OCI-LY3 (cell line): ENCODE results near the gene PPP1CB.

Experiments
- H2AFZ ChIP-seq: fragments of 200-600, 300-600 bp; shearing (Covaris generic); 2 replicates; pipeline ENCODE4 v1.6.0; 2014; ENCODE audit warnings: antibody characterized with exemption, low read depth, low read length
- H3K27ac ChIP-seq: fragments of 200-600, 300-600 bp; sonication (generic); 2 replicates; pipeline ENCODE4 v1.5.1; 2014; ENCODE audit warnings: mild to moderate bottlenecking, low read length, moderate library complexity, mixed read lengths
- H3K27me3 ChIP-seq: fragments of 200-600, 300-600 bp; sonication (generic); 2 replicates; pipeline ENCODE4 v1.6.1; 2014; ENCODE audit warnings: low read depth, low read length, mixed read lengths
- H3K36me3 ChIP-seq: fragments of 200-600, 300-600 bp; sonication (generic); replicated peaks from 2 replicates; pipeline ENCODE3; 2014; ENCODE audit warnings: low read depth, low read length, mixed read lengths
- H3K4me1 ChIP-seq: fragments of 300-600, 200-600 bp; sonication (generic); 2 replicates; pipeline ENCODE4 v1.6.1; 2014; ENCODE audit warnings: low read length, mixed read lengths
- H3K4me2 ChIP-seq: fragments of 200-600, 300-600 bp; sonication (generic); 2 replicates; pipeline ENCODE4 v1.6.1; 2014; ENCODE audit warnings: low read length, mixed read lengths
- H3K4me3 ChIP-seq: fragments of 300-600, 200-600 bp; sonication (generic); 2 replicates; pipeline ENCODE4 v1.5.1; 2014; ENCODE audit warnings: antibody characterized with exemption, mild to moderate bottlenecking, low read length, moderate library complexity
- H3K79me2 ChIP-seq: fragments of 300-600, 200-600 bp; shearing (Covaris generic); 2 replicates; pipeline ENCODE4 v1.6.1; 2014; ENCODE audit warnings: mild to moderate bottlenecking, low read length, mixed read lengths
- H3K9ac ChIP-seq: fragments of 300-600, 200-600 bp; shearing (Covaris generic); 2 replicates; pipeline ENCODE4 v1.6.0; 2014; ENCODE audit warnings: mild to moderate bottlenecking, low read length, moderate library complexity
- H3K9me3 ChIP-seq: fragments of 200-600, 300-600 bp; shearing (Covaris generic); 2 replicates; pipeline ENCODE4 v1.6.1; 2014; ENCODE audit warnings: low read length, mixed read lengths; ENCODE audit not compliant: insufficient read depth
- H4K20me1 ChIP-seq: fragments of 200-600, 300-600 bp; sonication (generic); 2 replicates; pipeline ENCODE4 v1.6.1; 2016; ENCODE audit warnings: low read length, mixed read lengths; ENCODE audit not compliant: insufficient read depth
- CTCF ChIP-seq: fragments of 200-600, 300-600 bp; sonication (generic); IDR thresholded peaks from 2 replicates; pipeline ENCODE4 v1.5.1; 2014; ENCODE audit warnings: antibody characterized with exemption, low read length, low read depth
- EZH2phosphoT487 ChIP-seq: fragments of 200-600 bp; shearing (Covaris generic); IDR thresholded peaks from 2 replicates; pipeline ENCODE4 v1.6.1; 2018; ENCODE audit warnings: antibody characterized with exemption, mixed run types, low read depth

Gene PPP1CB

DNA sequence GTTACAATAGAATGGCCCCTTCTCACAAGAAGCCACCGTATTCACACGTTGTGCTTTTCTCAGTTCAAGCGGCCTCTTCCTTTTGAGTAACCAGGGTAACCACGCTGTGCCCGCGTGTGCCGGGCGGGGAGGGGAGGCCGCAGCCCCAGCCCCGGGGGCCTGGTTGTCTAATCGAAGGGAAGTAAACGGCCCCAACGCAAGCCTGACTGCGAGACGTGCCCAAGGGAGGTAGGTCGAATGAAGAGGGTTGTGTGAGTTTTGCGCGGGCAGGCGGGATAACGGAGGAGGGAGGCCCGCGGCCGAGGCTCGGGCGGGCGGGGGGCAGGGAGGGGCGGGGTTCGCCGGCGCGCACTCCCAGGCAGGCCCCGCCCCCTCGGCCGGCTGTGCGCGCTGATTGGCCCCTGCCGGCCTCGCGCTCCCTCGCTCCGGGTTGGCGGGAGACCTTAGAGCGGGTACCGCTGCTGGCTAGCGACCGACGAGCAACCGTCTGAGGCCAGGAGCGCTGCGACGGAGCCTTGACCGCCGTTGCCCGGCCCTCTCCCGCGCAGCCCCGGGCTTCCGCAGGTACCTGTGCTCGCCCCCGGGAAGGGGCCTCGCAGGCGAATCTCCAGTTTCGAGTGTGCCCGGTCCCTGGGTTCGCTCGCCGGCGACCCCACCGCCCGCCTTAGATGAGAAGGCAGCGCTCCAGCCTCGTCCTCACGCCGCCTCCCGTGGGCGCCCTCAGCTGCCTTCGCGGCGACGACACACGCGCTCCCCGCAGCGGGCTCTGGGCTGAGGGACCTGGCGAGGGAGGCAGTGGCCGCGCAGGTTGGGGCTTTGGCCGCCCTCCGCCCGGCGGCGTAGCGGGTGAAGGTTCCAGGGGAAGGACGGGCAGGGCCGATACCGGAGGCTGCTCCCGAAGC is 59.0 kb downstream of the PPP1CB start, which contains the start of gene SPDYA:
Gene SPDYA, plus strand, starts transcription at position 451 of the 902 bp plus-strand sequence. CDS start 5,181 bp downstream, outside the sequence.
- peaks cover 24% of the 10 kb centered on the region for H3K36me3 ChIP-seq
- no peak within 1 kb of the TSS for H3K27ac ChIP-seq
- H4K20me1 ChIP-seq: no peaks in the 10 kb centered on the region
- H3K4me3 ChIP-seq: no peak within 1 kb of the TSS
- no peak within 1 kb of the TSS for H3K9ac ChIP-seq
- no peak within 1 kb of the TSS for H3K4me2 ChIP-seq
- H3K4me1 ChIP-seq: no peaks in the 10 kb centered on the region
- no peak within 1 kb of the TSS for H2AFZ ChIP-seq
- TF ChIP-seq EZH2phosphoT487 (no peak), CTCF (no peak)
- H3K27me3 ChIP-seq: no peaks in the 10 kb centered on the region
- H3K79me2 ChIP-seq: no peaks in the 10 kb centered on the region
- H3K9me3 ChIP-seq: no peaks in the 10 kb centered on the region

DNA sequence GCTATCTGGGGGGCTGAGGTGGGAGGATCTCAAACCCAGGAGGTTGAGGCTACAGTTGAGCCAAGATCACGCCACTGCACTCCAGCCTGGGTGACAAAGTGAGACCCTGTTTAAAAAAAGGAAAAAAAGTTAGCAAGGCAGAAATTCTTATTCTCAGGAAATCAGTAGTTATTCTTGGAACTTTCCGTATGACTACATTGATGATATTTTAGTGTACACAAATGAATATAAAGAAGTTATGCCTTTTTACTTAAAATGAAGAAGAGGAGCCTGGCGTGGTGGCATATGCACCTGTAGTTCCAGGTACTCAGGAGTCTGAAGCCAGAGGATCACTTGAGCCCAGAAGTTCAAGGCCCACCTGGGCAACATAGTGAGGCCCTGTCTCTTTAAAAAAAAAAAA is 66.4 kb downstream of the PPP1CB start:
- H3K79me2 ChIP-seq: no peaks in the 10 kb centered on the region
- no peak overlapping the region for H3K4me2 ChIP-seq
- no peaks in the 10 kb centered on the region for H3K27me3 ChIP-seq
- no peaks in the 10 kb centered on the region for H3K9me3 ChIP-seq
- no peak overlapping the region for H2AFZ ChIP-seq
- no peak overlapping the region for H3K27ac ChIP-seq
- H3K9ac ChIP-seq: no peak overlapping the region
- H3K4me1 ChIP-seq: no peaks in the 10 kb centered on the region
- no peaks in the 10 kb centered on the region for H3K36me3 ChIP-seq
- no peak overlapping the region for H3K4me3 ChIP-seq
- no peaks in the 10 kb centered on the region for H4K20me1 ChIP-seq
- TF ChIP-seq CTCF (no peak), EZH2phosphoT487 (no peak)

DNA sequence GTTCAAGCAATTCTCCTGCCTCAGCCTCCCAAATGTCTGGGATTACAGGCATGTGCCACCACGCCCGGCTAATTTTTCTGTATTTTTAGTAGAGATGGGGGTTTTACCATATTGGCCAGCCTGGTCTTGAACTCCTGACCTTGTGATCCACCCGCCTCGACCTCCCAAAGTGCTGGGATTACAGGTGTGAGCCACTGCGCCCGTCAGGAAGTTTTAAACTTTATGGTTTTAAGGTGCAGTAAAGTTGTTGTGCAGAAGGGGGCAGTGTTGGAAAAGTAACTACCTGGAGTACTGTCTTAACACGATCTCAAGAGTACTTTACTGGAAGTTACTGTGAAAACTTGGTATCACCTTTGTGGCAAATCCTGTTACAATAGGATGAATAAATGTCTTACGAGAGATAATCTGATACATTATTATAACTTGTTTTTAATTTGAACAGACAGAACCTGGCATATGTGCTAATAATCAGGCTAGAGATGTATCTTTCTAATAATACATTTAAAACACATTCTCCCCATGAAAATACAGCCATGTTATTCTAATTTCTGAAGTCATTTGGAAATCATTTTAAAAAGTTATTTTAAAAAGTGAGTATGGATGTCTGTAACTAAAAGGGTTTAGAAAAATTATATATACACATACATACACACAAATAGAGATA is 69.8 kb downstream of the PPP1CB start:
- no peaks in the 10 kb centered on the region for H3K4me1 ChIP-seq
- no peak overlapping the region for H2AFZ ChIP-seq
- no peaks in the 10 kb centered on the region for H4K20me1 ChIP-seq
- H3K4me2 ChIP-seq: peak overlapping the region; percentile 29; the same call in 1 of the 2 replicates
- no peak overlapping the region for H3K9ac ChIP-seq
- no peak overlapping the region for H3K27ac ChIP-seq
- no peaks in the 10 kb centered on the region for H3K79me2 ChIP-seq
- H3K27me3 ChIP-seq: no peaks in the 10 kb centered on the region
- H3K9me3 ChIP-seq: no peaks in the 10 kb centered on the region
- H3K4me3 ChIP-seq: no peak overlapping the region
- H3K36me3 ChIP-seq: no peaks in the 10 kb centered on the region
- TF ChIP-seq CTCF (peak; percentile 60), EZH2phosphoT487 (no peak)

- no peak overlapping the region for H3K4me3 ChIP-seq
- TF ChIP-seq EZH2phosphoT487 (no peak), CTCF (no peak)
- no peak overlapping the region for H2AFZ ChIP-seq
These were observed 70.4 kb downstream of the PPP1CB start for GRCh38 chr2:28822036-28822435.

More at GRCh38 chr2:28822036-28822435, 70.4 kb downstream of the PPP1CB start:
- Histone ChIP-seq H3K27ac (no peak overlapping the region), H3K27me3 (no peaks in the 10 kb centered on the region), H3K4me2 (no peak overlapping the region), H4K20me1 (no peaks in the 10 kb centered on the region), H3K4me1 (no peaks in the 10 kb centered on the region), H3K9me3 (no peaks in the 10 kb centered on the region), H3K79me2 (no peaks in the 10 kb centered on the region), H3K36me3 (no peaks in the 10 kb centered on the region), H3K9ac (no peak overlapping the region)
